GM19099 (cell line): ENCODE results near the gene LAYN.

Experiments
- POLR2A ChIP-seq: IDR thresholded peaks from 3 replicates; pipeline ENCODE4 v1.6.1; 2011; ENCODE audit warnings: low read depth; ENCODE audit not compliant: insufficient read length; ENCODE audit errors: extremely low read depth

LAYN gene

DNA sequence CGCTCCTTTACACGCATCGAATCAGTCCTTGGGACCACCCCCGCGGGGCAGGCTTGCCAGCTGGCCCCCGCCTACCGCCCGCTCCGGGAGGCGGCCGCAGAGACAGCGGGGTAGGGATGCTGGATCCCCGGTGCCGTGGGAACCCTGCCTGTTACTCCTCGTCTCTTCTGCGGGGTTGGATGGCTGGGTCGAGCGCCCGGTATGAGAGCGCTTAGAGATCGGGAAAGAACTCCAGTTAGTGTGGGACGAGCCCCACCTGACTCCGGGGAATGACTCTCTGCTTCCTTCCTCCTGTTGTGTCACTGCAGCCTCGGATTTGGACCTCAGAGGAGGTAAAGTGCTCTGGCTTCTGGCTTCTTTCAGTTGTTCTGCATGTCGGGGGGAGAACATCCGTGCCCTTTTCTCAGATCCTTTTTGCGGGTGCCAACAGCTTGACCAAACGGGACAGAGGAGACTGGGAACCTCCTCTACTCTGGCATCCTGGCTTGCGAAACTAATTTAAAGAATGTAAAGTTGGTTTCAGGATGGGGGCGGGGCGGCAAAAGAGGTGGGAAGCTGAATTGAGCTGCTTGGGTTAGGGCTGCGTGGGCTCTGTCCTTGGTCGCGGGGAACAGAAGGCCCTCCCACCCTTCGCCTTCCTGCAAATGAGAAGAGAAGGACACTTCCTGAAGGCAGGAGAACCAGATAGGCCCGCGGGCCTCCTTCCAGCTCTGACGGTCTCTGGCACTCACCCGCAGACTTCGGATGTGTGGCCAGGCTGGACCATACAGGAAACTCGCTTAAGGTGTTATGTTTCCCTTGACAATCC lies 938 bp downstream of the LAYN start:
- no peak for TF ChIP-seq POLR2A

DNA sequence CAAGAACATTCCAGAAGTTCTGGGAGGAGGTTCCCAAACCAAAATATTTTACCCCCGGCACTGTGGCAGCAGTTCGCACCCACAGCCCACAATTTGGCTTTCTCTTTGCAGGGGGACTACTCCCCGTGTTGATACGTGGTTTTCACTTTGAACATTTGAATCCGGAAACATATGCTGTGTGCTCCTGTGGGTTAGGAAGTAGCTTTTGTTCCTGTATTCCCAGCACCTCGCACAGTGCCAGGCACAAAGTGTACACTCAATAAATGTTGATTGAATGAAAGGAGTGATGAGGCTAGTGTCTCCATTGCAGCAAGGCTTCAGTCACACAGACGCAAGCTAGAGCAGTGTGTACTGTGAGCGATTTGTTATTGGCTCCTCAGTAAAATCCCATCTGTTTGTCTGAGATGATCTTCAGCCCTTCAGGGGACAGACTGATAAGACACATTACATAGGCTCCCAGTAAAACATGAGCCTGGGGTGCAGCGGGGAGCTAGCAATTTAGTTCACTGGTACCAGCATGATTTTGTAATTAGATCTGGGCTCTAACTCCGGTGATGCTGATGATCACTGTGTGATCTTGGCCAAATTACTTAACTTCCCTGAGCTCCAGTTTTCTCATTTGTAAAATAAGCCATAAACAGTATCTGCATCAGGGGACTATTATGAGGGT lies 2.2 kb downstream of the LAYN start:
- no peak for TF ChIP-seq POLR2A

DNA sequence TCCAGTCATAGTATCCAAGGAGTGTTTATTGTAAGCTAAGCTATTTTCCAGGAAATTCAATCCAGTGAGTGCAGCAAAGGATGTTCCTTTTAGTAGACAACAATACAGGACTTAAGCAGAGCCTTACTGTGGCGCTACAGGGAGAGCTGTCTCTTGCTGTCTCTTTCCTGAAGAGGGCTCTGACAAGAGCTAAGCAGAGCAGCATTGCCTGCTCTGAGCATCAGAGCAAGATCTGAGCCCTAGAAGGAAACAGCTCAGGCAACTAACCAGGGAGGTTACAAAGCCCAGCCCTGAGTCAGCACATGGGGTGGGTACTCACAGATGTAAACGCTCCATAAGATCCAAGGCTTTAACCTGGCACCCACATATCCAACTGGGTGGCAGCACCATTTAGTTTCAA lies 8.0 kb downstream of the LAYN start:
- TF ChIP-seq POLR2A, result no peak

DNA sequence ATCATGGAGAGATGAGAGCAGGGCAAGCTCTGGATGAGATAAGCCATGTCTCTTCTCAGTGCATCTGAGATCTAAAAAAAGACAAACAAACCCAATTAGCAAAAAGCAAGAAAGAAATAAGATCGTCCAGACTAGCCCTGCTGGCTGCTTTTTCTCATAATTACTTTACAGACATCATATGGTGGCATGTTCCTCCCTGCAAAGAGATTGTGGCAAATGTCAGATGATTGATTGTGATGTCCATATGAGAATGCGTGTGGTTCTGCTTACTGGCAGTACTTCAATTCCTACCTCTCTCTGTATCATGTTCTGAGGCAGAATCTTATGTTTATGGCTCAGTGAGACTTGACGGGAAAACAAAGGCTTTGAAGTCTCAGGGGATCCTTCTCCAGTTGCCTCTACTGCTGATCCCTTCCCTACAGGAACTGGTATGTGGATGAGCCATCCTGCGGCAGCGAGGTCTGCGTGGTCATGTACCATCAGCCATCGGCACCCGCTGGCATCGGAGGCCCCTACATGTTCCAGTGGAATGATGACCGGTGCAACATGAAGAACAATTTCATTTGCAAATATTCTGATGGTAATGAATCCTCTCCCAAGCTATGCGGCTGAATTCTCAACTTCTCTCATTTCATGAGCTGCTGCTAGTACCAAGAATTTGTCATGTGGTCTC lies 8.8 kb downstream of the LAYN start:
- no peak for TF ChIP-seq POLR2A

DNA sequence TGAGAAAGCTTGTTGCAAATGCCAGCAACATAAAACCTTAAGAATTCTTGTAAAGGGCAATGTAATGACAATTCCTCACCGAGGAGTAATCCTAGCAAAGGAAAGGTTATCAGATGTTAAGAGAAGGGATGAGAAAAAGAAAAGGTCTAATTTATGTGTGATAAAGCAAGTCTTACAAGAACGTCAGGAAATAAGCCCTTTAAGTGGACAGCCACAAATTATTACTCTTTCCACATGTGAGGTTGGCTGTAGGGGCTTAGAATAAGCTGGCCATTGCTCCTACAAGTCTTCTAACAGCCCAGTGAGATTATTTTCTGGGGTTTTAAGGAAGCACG lies 9.3 kb downstream of the LAYN start:
- TF ChIP-seq POLR2A, result no peak

DNA sequence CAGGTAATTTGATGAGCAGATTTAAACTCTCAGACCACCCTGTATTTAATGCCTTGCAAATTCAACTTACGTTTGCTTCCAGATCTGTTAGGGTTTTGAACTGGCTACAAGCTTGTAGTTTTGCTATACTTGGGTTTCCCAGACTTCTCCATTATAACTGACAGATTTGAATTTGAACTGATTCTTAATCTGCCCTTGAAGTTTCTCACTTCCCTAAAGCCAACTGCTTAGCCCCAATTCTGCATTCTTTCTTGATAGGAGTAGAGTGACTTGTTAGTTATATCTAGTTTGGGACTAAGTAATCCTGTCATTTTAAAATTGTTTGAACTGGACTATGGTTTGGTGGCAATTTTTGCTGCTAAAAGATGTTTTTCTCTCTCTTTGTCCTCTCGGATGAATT lies 9.7 kb downstream of the LAYN start:
- TF ChIP-seq POLR2A, result no peak

DNA sequence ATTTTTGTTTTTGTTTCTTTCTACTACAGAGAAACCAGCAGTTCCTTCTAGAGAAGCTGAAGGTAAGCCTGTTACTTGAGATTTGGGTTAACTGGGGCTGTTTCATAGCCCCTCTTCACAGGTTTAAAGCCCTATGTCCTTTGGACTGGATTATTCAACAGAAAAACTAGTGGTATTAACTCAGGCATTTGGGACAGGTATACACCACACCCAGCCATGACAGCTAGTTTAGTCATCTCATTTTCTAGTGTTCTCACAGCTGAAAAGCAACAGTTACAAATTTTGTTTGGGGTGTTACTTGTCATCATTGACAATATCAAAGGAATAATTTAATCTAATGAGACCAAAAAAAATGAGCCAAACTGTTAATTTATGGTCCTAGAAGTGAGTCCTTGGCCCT lies 14.0 kb downstream of the LAYN start:
- no peak for TF ChIP-seq POLR2A

DNA sequence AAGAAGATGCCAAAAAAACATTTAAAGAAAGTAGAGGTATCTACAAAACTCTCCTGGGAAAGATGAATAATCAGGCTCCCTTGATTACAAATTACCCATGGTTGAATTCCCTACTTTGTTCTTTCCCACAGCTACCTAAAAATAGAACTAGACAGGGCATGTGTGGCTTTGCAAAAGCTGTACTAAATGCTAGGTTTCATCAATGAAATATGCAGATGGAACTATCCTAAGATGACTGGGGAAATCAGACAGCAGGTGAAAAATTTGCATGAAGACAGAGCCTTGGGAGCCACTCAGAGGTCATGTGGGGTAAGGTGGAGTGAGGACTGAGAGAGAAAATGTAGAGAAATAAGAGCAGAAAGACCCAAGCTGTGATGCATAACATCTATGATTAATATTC lies 14.7 kb downstream of the LAYN start:
- no peak for TF ChIP-seq POLR2A

DNA sequence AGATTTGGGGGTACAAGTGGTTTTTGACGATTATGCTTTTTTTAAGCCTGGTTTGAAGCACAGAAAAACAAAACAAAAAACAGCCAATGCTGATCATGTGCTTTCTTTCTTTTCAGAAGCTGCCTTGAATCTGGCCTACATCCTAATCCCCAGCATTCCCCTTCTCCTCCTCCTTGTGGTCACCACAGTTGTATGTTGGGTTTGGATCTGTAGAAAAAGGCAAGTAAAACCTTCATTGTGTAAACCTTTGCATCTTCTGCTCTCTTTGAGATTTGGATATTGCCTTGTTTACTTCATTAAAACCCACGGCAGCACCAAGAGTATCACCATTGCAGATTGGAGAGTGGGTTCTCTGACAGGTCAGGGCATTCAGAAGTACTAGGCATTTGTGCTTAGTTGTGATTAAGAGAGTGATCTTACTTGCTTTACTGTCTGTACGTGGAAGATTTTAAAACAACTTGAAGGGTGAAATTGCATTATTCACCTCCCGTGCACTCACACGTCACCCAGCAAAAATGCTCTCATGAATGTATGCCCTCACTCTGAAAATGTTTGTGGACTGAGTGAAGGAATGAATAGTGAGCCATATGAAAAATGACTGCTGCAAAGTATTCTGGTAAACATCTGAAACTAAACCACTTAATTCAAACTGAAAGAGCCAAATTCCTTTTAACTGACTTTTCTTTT lies 17.0 kb downstream of the LAYN start:
- no peak for TF ChIP-seq POLR2A

DNA sequence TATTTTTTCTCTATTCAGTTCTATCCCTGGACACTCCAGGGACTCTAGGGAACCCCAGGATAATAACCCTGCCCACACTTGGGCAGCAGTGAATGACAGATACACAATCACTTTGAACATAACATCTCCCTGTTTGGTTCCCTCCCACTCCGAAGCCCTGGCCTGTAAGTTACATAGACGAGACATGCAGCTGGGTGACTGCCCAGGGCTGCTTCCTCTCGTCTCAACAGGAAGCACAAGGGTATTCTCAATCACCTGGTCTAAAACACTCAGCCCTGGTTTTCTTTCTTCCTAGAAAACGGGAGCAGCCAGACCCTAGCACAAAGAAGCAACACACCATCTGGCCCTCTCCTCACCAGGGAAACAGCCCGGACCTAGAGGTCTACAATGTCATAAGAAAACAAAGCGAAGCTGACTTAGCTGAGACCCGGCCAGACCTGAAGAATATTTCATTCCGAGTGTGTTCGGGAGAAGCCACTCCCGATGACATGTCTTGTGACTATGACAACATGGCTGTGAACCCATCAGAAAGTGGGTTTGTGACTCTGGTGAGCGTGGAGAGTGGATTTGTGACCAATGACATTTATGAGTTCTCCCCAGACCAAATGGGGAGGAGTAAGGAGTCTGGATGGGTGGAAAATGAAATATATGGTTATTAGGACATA lies 19.4 kb downstream of the LAYN start:
- TF ChIP-seq POLR2A, result no peak

DNA sequence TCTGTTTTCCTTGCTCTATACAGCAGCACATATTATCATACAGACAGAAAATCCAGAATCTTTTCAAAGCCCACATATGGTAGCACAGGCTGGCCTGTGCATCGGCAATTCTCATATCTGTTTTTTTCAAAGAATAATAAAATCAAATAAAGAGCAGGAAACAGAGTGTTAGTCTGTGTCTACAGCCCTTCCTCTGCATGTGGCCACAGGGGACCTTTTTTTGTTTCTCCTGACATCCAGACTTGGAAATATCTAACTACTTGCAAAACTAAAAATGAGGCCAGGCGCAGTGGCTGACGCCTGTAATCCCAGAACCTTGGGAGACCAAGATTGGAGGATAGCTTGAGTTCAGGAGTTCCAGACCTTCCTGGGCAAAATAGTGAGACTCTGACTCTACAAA lies 20.3 kb downstream of the LAYN start:
- no peak for TF ChIP-seq POLR2A

DNA sequence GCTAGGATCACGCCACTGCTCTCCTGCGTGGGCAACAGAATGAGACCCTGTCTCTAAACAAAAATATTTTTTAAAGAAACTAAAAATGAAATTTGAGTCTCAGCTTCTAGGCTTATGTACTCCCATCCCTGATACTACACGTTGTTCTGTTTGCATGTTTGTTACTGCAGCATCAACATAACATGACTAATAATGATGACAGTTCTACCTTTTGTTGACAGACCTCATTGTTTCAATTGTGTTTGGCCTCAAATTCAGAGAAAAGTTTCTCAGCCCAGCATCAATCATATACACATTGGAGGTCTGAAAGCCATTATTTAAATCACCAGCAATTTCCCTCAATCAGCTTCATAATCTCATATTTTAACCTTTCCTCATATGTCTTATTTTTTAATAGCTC lies 20.8 kb downstream of the LAYN start:
- TF ChIP-seq POLR2A, result no peak

DNA sequence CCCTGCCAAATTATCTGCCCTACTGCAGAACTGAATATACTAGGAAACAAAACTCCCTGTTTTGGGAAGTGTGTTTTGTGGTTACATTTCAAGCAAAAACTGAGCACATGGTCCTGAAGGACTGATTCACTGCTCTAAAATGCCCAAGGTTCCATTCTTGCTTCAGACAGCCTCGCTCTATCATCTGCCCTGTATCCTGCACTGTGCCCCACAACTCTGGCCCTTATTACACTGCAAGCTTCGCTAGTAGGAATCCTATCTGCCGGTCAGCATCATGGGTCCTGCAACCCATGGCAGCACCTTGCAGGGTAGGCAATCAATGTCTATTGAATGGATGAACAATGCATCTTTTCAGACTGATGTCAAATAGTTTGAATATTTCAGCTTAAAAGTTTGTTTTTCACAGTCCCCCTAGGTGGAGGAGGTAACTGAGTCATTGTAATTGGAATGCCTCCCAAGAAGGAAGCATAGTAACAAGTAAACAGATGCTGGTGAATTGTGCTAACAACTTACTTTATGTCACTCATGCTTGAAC lies 21.3 kb downstream of the LAYN start:
- no peak for TF ChIP-seq POLR2A

DNA sequence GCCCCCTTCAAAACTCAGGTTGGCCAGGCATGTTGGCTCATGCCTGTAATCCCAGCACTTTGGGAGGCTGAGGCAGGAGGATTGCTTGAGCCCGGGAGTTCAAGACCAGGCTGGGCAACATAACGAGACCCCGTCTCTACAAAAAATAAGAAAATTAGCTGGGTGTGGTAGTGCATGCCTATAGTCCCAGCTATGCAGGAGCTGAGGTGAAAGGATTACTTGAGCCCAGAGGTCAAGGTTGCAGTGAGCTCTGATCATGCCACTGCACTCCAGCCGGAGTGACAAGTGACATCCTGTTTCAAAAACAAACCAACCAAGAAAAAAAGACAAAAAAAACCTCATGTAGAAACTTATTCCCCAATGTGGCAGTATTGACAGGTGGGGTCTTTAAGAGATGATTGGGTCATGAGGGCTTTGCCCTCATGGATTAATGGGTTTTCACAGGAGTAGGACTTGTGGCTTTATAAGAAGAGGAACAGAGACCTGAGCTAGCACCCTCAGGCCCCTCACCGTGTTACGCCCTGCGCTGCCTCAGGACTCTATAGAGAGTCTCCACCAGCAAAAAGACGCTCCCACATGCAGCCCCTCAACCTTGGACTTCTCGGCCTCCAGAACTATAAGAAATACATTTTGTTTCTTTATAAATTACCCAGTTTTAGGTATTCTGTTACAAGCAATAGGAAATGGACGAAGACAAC lies 22.3 kb downstream of the LAYN start:
- no peak for TF ChIP-seq POLR2A
